Measurements from ENCODE around the gene FGF4. TPM values are rescaled to one million over a fixed set of nuclear protein-coding genes. Genes with fewer than 3 reads are reported as not detected.

The FGF4 gene
- polyA plus RNA-seq, 1 experiment: not detected

DNA sequence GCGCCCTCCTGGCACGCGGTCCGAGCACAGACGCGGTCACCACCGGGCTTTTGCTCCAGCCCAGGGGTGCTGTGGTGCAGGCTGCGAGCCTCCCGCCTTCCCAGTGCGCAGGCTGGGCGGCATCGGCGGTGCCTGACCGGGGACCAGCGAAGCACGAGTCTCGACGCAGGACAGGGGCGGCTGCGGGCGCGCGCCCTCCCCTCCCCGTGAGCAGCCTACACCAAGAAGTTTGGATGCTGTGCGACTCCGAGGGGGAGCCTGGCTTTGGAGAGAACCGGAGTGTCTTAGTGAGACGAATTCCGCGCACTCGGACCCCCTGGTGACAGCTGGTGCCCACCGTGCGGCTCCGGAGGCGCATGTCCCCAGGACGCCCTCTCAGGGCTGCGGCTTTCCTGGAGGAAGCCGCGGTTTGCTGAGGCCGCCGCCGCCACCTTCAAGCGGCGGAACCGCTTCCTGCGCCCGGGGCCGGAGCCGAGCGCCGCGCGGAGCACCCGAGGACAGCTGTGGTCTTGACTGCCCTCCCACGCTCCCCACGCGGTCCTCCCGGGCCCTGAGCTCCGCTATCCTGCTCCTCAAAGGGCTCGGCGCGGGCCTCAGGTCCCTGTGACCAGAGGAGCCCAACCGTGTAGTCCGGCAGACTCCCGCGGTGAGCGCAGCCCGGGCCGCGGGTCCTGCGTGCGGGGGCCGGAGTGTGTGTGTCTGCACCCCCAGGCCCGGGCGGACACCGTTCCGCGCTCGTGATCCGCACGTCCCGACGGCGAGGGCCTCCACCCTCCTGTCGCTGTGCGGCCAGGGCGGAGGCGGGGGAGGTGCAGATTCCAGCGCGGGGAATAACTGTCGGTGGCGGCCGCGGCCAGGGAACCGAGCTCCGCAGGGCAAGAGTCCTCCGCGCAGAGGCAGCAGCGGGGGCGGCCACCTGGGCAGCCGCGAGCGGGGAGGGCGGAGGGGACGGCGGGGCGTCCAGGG lies 42.4 kb upstream of the FGF4 start:
- no peak overlapping the region for H3K27ac ChIP-seq (ENCODE audit: low read depth, low read length)
- CTCF ChIA-PET: no interaction called here
- no peak for DNase-seq (ENCODE audit: low read depth, low spot score)
- H3K4me3 ChIP-seq (ENCODE audit: low read depth, low read length): no peak overlapping the region
- H3K9me3 ChIP-seq (ENCODE audit: control insufficient read depth, insufficient read depth, low read length): no peaks in the 10 kb centered on the region; the same call in 1 of the 2 replicates
- POLR2A ChIA-PET: interaction anchor here (0.5 kb wide), 1 partner anchor 124 kb away, joined by 7 read pairs; no protein-coding TSS in a partner anchor
- TF ChIP-seq, protein P1, sequence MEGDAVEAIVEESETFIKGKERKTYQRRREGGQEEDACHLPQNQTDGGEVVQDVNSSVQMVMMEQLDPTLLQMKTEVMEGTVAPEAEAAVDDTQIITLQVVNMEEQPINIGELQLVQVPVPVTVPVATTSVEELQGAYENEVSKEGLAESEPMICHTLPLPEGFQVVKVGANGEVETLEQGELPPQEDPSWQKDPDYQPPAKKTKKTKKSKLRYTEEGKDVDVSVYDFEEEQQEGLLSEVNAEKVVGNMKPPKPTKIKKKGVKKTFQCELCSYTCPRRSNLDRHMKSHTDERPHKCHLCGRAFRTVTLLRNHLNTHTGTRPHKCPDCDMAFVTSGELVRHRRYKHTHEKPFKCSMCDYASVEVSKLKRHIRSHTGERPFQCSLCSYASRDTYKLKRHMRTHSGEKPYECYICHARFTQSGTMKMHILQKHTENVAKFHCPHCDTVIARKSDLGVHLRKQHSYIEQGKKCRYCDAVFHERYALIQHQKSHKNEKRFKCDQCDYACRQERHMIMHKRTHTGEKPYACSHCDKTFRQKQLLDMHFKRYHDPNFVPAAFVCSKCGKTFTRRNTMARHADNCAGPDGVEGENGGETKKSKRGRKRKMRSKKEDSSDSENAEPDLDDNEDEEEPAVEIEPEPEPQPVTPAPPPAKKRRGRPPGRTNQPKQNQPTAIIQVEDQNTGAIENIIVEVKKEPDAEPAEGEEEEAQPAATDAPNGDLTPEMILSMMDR (IDR thresholded peaks at IDR 0.05; ENCODE audit: low read depth, low read length): no peak
- peaks cover 56% of the 10 kb centered on the region for H3K27me3 ChIP-seq (ENCODE audit: control insufficient read depth, insufficient read depth, low read length)

DNA sequence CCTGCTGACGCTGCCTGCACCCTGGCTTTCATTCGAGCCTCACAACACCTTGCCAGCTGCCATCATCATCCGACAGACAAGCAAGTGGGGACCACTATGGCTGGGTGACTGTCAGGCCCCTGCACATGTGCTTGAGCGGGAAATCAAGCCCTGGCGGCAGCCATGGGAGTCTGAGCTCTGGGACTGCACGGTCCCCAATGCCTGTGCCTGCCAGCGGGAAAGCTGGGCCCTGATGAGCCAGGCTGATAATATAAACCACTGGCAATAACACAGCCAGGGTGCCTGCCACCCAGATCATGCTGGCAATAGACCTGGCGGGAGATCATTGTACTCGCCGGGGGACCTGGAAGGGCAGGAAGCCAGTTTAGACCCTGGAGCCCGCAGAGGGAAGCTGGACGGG lies 41.5 kb upstream of the FGF4 start:
- CTCF ChIA-PET: no interaction called here
- Histone ChIP-seq H3K27ac (ENCODE audit: low read depth, low read length) (no peak overlapping the region), H3K27me3 (ENCODE audit: control insufficient read depth, insufficient read depth, low read length) (peaks cover 53% of the 10 kb centered on the region), H3K9me3 (ENCODE audit: control insufficient read depth, insufficient read depth, low read length) (no peaks in the 10 kb centered on the region; the same call in 1 of the 2 replicates), H3K4me3 (ENCODE audit: low read depth, low read length) (no peak overlapping the region)
- TF ChIP-seq, protein P1 (IDR thresholded peaks at IDR 0.05; ENCODE audit: low read depth, low read length): no peak
- DNase-seq (ENCODE audit: low read depth, low spot score): no peak
- POLR2A ChIA-PET: no interaction called here

DNA sequence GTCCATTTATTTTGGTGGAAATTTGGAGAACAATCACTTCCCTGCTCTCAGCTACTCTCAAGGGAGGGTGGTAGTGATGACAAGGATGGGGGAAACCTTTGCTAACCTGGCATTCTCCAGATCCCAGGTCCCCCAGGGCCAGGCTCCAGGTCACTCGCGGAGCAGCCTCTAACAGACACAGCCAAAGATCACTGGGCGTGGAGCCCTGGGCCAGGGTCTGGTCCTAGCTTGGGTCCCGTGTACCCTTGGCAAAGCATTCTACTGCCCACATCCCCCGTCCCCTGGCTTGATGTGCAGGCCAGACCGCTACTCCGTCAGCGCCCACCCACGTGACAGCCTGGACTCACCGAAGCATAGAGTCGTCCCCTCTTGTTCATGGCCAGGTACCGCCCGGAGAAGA lies 40.8 kb upstream of the FGF4 start:
- H3K27me3 ChIP-seq (ENCODE audit: control insufficient read depth, insufficient read depth, low read length): peaks cover 46% of the 10 kb centered on the region

DNA sequence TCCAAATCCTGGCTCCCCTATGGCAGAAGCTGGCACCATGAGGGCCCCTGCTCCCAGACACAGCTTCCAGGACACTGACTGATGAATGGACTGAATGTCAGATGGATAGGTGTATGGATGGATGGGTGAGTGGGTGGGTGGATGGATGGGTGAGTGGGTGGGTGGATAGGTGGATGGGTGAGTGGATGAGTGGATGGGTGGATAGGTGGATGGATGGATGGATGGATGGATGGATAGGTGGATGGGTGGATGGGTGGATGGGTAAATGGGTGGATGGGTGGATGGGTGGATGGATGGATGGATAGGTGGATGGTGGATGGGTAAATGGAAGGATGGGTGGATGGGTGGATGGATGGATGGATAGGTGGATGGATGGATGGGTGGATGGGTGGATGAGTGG lies 39.8 kb upstream of the FGF4 start:
- Histone ChIP-seq H3K4me3 (ENCODE audit: low read depth, low read length) (no peak overlapping the region), H3K9me3 (ENCODE audit: control insufficient read depth, insufficient read depth, low read length) (no peaks in the 10 kb centered on the region; the same call in 1 of the 2 replicates), H3K27me3 (ENCODE audit: control insufficient read depth, insufficient read depth, low read length) (peaks cover 41% of the 10 kb centered on the region), H3K27ac (ENCODE audit: low read depth, low read length) (no peak overlapping the region)
- POLR2A ChIA-PET: no interaction called here
- no peak for DNase-seq (ENCODE audit: low read depth, low spot score)
- TF ChIP-seq, protein P1 (IDR thresholded peaks at IDR 0.05; ENCODE audit: low read depth, low read length): no peak
- CTCF ChIA-PET: no interaction called here

More for the DNA sequence above, 40.8 kb upstream of the FGF4 start:
- TF ChIP-seq, protein P1 (IDR thresholded peaks at IDR 0.05; ENCODE audit: low read depth, low read length): no peak
- Histone ChIP-seq H3K4me3 (ENCODE audit: low read depth, low read length) (no peak overlapping the region), H3K27ac (ENCODE audit: low read depth, low read length) (no peak overlapping the region), H3K9me3 (ENCODE audit: control insufficient read depth, insufficient read depth, low read length) (no peaks in the 10 kb centered on the region; the same call in 1 of the 2 replicates)
- DNase-seq (ENCODE audit: low read depth, low spot score): no peak
- POLR2A ChIA-PET: no interaction called here
- CTCF ChIA-PET: no interaction called here

DNA sequence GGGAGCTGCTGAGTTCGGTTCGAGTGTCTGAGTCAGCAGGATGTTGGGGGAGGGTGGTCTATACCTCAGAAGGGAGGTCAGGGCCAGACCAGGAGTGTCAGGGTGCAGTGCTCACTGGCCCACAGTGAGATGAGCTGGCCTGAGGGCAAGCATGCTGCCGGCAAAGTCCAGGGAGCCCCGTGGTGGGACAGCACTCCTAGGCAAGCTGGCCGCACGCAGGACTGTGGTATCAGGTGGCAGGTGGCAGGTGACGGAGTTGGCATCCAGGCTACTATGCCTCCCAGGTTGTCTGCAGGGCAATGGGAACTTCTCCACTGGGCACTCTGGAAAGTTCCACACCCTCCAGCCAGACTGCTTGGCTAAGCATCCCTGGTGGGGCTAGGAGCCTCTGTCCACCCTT lies 39.3 kb upstream of the FGF4 start:
- ChIA-PET POLR2A (no interaction called here), CTCF (no interaction called here)
- H3K9me3 ChIP-seq (ENCODE audit: control insufficient read depth, insufficient read depth, low read length): no peaks in the 10 kb centered on the region; the same call in 1 of the 2 replicates
- H3K27ac ChIP-seq (ENCODE audit: low read depth, low read length): no peak overlapping the region
- TF ChIP-seq, protein P1 (IDR thresholded peaks at IDR 0.05; ENCODE audit: low read depth, low read length): no peak
- peaks cover 36% of the 10 kb centered on the region for H3K27me3 ChIP-seq (ENCODE audit: control insufficient read depth, insufficient read depth, low read length)
- H3K4me3 ChIP-seq (ENCODE audit: low read depth, low read length): no peak overlapping the region
- DNase-seq (ENCODE audit: low read depth, low spot score): no peak
